Measurements from ENCODE around the gene BANF2.

DNA sequence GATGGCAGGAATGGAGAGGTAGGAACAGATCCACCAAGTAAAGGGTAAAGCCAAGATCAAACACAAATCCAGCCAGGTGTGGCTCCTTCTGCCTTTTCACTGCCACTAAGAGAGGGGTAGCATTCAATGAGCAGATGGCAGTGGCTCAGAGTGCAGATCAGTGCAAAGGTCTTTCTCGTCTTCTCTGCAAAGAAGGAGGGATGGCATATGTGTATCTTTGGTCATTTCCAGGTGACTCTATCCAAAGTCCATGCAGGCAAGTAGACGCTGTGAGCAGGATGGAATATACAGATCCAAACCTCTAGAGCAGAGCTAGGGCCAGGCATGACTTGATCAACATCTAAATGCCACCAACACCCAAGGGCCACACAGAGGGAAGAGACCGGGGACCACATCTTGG lies 6.9 kb downstream of the BANF2 start:
- TF ChIP-seq MYC (IDR thresholded peaks at IDR 0.05; ENCODE audit: low read depth, low read length): no peak
- TF ChIP-seq, protein P1, sequence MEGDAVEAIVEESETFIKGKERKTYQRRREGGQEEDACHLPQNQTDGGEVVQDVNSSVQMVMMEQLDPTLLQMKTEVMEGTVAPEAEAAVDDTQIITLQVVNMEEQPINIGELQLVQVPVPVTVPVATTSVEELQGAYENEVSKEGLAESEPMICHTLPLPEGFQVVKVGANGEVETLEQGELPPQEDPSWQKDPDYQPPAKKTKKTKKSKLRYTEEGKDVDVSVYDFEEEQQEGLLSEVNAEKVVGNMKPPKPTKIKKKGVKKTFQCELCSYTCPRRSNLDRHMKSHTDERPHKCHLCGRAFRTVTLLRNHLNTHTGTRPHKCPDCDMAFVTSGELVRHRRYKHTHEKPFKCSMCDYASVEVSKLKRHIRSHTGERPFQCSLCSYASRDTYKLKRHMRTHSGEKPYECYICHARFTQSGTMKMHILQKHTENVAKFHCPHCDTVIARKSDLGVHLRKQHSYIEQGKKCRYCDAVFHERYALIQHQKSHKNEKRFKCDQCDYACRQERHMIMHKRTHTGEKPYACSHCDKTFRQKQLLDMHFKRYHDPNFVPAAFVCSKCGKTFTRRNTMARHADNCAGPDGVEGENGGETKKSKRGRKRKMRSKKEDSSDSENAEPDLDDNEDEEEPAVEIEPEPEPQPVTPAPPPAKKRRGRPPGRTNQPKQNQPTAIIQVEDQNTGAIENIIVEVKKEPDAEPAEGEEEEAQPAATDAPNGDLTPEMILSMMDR (IDR thresholded peaks at IDR 0.05; ENCODE audit: low read depth, low read length): no peak
